ENCODE results near the gene ATP11A. TPM values are rescaled to one million over a fixed set of nuclear protein-coding genes. Genes with fewer than 3 reads are reported as not detected.

Gene ATP11A
- total and polyA plus RNA-seq, 10 of the 15 experiments (the other 5 are each of a cell fraction or from before 2014, with no cell fraction given) = 1.4 to 69.6 (median 14.4) TPM

DNA sequence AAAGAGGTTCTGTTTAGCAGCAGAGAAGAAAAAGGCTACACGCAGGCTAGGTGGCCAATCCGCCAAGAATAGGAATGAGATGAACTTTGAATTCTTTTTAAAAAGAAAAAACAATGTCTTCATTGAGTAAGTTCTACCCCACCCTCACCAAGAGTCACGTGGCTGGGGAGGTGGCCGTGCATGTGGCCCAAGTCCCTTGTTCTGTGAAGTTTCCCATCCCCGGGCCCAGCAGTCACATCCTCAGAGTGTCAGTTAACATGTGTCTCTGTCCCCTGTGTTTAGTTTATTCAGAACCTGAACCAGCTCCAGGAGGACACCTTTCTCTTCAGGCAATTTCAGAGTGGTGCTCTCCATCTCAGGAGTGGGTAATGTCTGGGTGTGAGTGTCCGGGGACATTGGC, 222.0 kb downstream of the ATP11A start (continued):
- TF ChIP-seq BCLAF1 (IDR thresholded peaks at IDR 0.05) (no peak), RFX5 (IDR thresholded peaks at IDR 0.05; ENCODE audit: low read depth, low read length) (no peak), CHD2 (IDR thresholded peaks at IDR 0.05; ENCODE audit: borderline replicate concordance, low read depth, low read length) (no peak), NFIC (IDR thresholded peaks at IDR 0.05; ENCODE audit: low read depth, low read length) (no peak), NRF1 (conservative IDR thresholded peaks at IDR 0.05; ENCODE audit: low read depth, low read length) (no peak), USF2 (IDR thresholded peaks at IDR 0.05; ENCODE audit: borderline replicate concordance, low read depth, low read length) (no peak), ZSCAN29 (IDR thresholded peaks at IDR 0.05) (no peak), ZBTB33 (IDR thresholded peaks at IDR 0.05) (no peak)

All from GM12878 (cell line).